ENCODE data around the gene NEK8. TPM values are rescaled to one million over a fixed set of nuclear protein-coding genes. Genes with fewer than 3 reads are reported as not detected.
A peak's percentile ranks its signal among the peaks of the same experiment; 100 is the strongest.

The NEK8 gene
- total and polyA plus RNA-seq, 9 of the 15 experiments (the other 6 are each of a cell fraction or from before 2014, with no cell fraction given) = 0.98 to 16.6 (median 4.6) TPM

DNA sequence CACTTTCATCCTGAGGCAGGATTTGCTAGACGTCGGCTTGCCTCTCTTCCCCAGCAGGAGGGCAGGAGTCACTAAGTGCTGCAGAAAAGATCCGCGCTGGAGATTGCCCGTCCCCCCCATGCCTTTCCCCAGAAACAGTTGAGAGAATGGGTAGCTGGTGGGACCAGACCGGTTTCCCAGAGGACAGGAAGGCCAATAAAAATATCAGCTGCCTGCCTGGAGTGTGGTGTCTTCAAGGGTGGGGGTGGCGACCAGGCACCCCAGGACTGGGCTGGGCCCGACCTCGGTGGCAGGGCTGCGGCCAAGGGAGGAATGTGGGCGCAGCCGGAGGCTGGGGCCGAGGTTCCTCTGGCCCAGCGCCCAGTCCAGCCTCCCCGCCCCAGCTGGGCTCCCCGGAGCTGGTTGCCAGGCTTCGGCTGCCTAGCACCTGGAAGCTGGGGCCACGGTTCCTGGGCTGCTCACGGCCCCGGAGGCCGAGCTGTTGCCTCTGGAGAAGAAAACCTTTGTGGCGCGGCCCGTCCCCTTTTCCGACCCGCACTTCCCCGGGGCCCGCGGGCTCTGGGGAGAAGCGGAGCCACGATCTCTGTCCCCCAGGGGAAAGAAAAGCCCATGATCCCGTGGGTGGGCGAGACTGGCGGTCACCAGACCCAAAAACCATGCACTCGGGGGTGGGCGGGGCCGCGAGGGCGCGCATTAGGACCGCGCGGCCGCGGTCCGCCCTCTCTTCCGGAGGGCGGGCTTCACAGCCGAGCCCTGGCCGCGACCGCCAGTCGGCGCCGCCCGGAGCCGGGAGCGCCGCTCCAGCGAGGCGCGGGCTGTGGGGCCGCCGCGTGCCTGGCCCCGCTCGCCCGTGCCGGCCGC is 14.9 kb downstream of the NEK8 start, which contains the start of gene TRAF4 (continued):
- TF ChIP-seq ZBTB7A (IDR thresholded peaks at IDR 0.05; ENCODE audit: borderline replicate concordance, control insufficient read depth, low read depth, low read length) = peak; percentile 82; the same call in 1 of the 2 replicates
- TF ChIP-seq YY1 (IDR thresholded peaks at IDR 0.05; ENCODE audit: borderline replicate concordance in 1 of 3, control insufficient read depth in 1 of 3, extremely low read depth in 1 of 3, insufficient read depth in 3 of 3, insufficient read length in 1 of 3, insufficient replicate concordance in 2 of 3, low read depth in 1 of 3, low read length in 2 of 3) = peak in 2 of 3 experiments; percentile 3 to 87
- TF ChIP-seq SRF (CRISPR knock-in tag; IDR thresholded peaks at IDR 0.05) = no peak
- TF ChIP-seq TOE1 (IDR thresholded peaks at IDR 0.05; ENCODE audit: borderline replicate concordance) = peak; percentile 83
- no peak for TF ChIP-seq TOE1 (CRISPR knock-in tag; IDR thresholded peaks at IDR 0.05; ENCODE audit: borderline replicate concordance, low read depth)
- 0 out of 2 replicates have a peak, but pooled peaks have one; percentile 1 for TF ChIP-seq ZBED1 (IDR thresholded peaks at IDR 0.05)
- TF ChIP-seq, protein P1, sequence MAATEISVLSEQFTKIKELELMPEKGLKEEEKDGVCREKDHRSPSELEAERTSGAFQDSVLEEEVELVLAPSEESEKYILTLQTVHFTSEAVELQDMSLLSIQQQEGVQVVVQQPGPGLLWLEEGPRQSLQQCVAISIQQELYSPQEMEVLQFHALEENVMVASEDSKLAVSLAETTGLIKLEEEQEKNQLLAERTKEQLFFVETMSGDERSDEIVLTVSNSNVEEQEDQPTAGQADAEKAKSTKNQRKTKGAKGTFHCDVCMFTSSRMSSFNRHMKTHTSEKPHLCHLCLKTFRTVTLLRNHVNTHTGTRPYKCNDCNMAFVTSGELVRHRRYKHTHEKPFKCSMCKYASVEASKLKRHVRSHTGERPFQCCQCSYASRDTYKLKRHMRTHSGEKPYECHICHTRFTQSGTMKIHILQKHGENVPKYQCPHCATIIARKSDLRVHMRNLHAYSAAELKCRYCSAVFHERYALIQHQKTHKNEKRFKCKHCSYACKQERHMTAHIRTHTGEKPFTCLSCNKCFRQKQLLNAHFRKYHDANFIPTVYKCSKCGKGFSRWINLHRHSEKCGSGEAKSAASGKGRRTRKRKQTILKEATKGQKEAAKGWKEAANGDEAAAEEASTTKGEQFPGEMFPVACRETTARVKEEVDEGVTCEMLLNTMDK (IDR thresholded peaks at IDR 0.05; ENCODE audit: borderline replicate concordance, insufficient read depth, low read depth, low read length, poor library complexity, severe bottlenecking) = peak; percentile 98
- peak; percentile 81 for TF ChIP-seq HNRNPL (IDR thresholded peaks at IDR 0.05; ENCODE audit: low read depth, low read length)
- TF ChIP-seq E2F3 (CRISPR knock-in tag; IDR thresholded peaks at IDR 0.05) = peak; percentile 71; the same call in 1 of the 2 replicates
- no peak for TF ChIP-seq SP2 (IDR thresholded peaks at IDR 0.05; ENCODE audit: extremely low read depth, low read depth, low read length, poor library complexity, severe bottlenecking)
- TF ChIP-seq XRCC5 (IDR thresholded peaks at IDR 0.05; ENCODE audit: low read depth, low read length) = peak; percentile 47; the same call in 1 of the 2 replicates
- peak; percentile 73; the same call in 1 of the 2 replicates for TF ChIP-seq DPF2 (IDR thresholded peaks at IDR 0.05)
- TF ChIP-seq, protein P2, sequence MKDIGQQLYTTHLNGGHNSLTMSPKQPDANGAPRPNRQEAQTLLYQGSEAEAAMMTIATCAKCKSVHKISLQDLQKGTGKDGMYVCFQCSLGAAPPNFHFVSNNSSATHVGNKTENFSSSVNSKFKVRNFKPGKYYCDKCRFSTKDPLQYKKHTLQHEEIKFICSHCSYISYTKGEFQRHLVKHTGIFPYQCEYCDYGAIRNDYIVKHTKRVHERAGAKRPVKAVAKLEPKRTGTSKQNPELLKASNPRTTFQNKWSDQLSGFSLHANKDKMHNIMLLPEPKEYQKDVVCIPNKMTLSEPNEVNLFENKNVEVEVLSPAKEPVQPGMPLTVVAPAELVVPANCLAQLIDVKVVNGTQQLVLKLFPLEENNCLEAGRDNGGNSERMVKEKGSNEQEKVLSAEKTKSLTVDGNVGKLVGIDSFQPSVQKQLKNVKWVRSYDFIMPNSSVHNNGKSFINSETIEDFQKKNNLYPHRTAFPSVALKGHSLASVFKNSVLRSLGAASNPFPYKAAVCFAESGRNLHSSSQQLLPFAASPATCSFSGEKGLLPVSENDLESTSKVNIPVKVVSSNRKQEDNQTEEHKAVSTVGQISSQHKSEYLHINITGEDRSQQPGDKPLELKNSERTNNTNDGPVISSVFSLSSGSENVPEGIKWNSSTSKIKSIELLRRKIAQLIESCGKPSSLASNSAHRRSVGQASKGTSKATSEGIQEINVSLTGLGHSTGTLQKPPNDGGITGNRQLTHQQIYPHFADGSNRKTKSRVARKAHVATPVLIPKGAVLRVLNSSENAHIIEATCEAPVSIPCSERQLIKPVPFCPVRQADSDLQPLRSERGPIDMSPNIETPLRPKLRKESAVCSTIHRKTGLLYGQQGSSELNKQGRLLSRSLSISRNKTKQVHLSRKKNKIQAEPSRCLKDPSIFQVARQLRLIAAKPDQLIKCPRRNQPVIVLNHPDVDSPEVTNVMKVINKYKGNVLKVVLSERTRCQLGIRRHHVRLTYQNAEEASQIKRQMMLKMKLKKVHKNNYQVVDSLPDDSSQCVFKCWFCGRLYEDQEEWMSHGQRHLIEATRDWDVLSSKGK (CRISPR knock-in tag; IDR thresholded peaks at IDR 0.05) = no peak
- no peak for TF ChIP-seq LCOR (CRISPR knock-in tag; IDR thresholded peaks at IDR 0.05)
- peak; percentile 71; the same call in 1 of the 2 replicates for TF ChIP-seq NR4A1 (CRISPR knock-in tag; IDR thresholded peaks at IDR 0.05)
- no peak; the same call in 1 of the 2 replicates for TF ChIP-seq NR4A1 (tag; IDR thresholded peaks at IDR 0.05)
- peak; percentile 69; the same call in 1 of the 2 replicates for TF ChIP-seq MTA3 (IDR thresholded peaks at IDR 0.05; ENCODE audit: borderline replicate concordance)
- peak; percentile 37 to 53; a peak in 3 of 4 replicates for TF ChIP-seq NRF1 (conservative IDR thresholded peaks at IDR 0.05 in 1 of 2, IDR thresholded peaks at IDR 0.05 in 1 of 2)
- TF ChIP-seq RBBP5 (IDR thresholded peaks at IDR 0.05; ENCODE audit: borderline replicate concordance, insufficient read depth, low read length, poor library complexity, severe bottlenecking) = peak; percentile 53
- peak; percentile 17; the same call in 1 of the 2 replicates for TF ChIP-seq EP300 (IDR thresholded peaks at IDR 0.05; ENCODE audit: low read length)

Measured in K562 (cell line).